Ishikawa (cell line): Measurements from ENCODE around the gene MEX3B.

Experiments used
- CREB1 ChIP-seq: IDR thresholded peaks from 2 replicates; pipeline ENCODE4 v1.6.1; 2012; ENCODE audit warnings: low read depth
- EGR1 ChIP-seq: IDR thresholded peaks from 2 replicates; pipeline ENCODE4 v1.6.1; 2012
- EP300 ChIP-seq: IDR thresholded peaks from 2 replicates; pipeline ENCODE4 v1.6.1; 2012; ENCODE audit warnings: borderline replicate concordance
- FOXM1 ChIP-seq: IDR thresholded peaks from 2 replicates; pipeline ENCODE4 v1.6.1; 2012; ENCODE audit warnings: low read depth, borderline replicate concordance
- MAX ChIP-seq: IDR thresholded peaks from 2 replicates; pipeline ENCODE4 v1.6.1; 2012
- NFIC ChIP-seq: IDR thresholded peaks from 2 replicates; pipeline ENCODE4 v1.6.1; 2012
- RAD21 ChIP-seq: IDR thresholded peaks from 2 replicates; pipeline ENCODE4 v1.6.1; 2012; ENCODE audit warnings: low read depth
- REST ChIP-seq: IDR thresholded peaks from 2 replicates; pipeline ENCODE4 v1.6.1; 2012; ENCODE audit warnings: low read depth, mild to moderate bottlenecking
- TAF1 ChIP-seq: IDR thresholded peaks from 2 replicates; pipeline ENCODE4 v1.6.1; 2012; ENCODE audit warnings: low read depth, mild to moderate bottlenecking
- TCF12 ChIP-seq: IDR thresholded peaks from 2 replicates; pipeline ENCODE4 v1.6.1; 2012; ENCODE audit warnings: low read depth
- YY1 ChIP-seq: IDR thresholded peaks from 2 replicates; pipeline ENCODE4 v1.6.1; 2012; ENCODE audit warnings: low read depth
- ZBTB7A ChIP-seq: IDR thresholded peaks from 2 replicates; pipeline ENCODE4 v1.6.1; 2012; ENCODE audit warnings: low read depth
- TF ChIP-seq, protein P1 (sequence below): IDR thresholded peaks from 2 replicates; pipeline ENCODE4 v1.6.1; 2012

GRCh38 chr15:82093325-82093724 is 47.5 kb upstream of the MEX3B start:
- no peak for TF ChIP-seq TAF1
- TF ChIP-seq EP300, result no peak
- no peak for TF ChIP-seq REST
- no peak for TF ChIP-seq YY1
- TF ChIP-seq EGR1, result no peak
- TF ChIP-seq RAD21, result no peak
- TF ChIP-seq CREB1, result no peak
- TF ChIP-seq MAX, result no peak
- no peak for TF ChIP-seq NFIC
- TF ChIP-seq, protein P1, sequence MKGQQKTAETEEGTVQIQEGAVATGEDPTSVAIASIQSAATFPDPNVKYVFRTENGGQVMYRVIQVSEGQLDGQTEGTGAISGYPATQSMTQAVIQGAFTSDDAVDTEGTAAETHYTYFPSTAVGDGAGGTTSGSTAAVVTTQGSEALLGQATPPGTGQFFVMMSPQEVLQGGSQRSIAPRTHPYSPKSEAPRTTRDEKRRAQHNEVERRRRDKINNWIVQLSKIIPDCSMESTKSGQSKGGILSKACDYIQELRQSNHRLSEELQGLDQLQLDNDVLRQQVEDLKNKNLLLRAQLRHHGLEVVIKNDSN, result no peak
- no peak for TF ChIP-seq ZBTB7A
- TF ChIP-seq FOXM1, result no peak
- TF ChIP-seq TCF12, result no peak
